Activated gamma-delta T cell treated with anti-CD3 and anti-CD28 coated beads, Interleukin-2, amount 50 U/mL, for 16 hours (primary cell): ENCODE measurements around the gene FBLN2.

Experiments
- DNase-seq: peaks from one replicate; pipeline ENCODE4 v3.0.0-alpha.2; 2020; ENCODE audit warnings: low read depth

The FBLN2 gene

DNA sequence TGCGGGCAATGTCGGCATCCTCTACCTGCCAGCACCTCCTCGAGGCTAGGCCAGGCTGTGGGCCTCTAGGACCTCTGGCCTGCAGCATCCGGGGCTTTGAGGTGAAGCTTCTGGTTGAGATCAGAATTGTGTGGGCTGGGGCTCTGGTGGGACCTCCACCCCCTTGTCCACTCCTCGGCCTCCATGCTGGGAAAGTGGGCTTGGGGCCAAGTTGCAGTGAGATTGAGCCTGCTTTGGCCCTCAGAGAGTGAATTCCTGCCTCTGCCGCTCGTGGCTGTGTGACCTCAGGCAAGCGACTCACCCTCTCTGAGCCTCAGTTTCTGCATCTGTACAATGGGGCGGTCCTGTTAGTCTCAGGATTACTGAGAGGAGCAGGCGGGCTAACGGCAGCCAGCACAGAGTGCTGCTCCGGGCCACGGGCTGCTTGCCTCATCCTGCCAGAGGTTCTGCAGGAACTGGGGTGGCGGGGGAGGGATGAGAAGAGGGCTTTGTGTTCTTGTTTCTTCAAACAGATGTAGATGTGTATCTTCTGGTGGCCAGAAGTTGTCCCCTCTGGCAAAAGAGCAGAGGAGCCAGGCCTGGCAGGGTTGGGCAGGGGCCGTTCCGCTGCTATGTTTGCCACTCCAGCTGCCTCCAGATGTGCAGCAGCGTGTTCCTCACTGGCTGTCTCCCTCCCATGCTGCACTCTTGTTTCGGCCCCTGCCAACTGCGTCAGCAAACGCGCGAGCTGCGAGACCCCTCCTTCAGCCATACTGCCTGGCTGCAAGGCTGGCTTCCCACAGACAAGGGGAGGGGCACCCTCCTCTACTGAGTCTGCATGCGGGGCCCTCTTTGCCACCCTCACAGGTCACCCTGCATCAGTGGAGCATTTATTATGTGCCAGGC lies 33.7 kb downstream of the FBLN2 start:
- DNase-seq, result no peak

DNA sequence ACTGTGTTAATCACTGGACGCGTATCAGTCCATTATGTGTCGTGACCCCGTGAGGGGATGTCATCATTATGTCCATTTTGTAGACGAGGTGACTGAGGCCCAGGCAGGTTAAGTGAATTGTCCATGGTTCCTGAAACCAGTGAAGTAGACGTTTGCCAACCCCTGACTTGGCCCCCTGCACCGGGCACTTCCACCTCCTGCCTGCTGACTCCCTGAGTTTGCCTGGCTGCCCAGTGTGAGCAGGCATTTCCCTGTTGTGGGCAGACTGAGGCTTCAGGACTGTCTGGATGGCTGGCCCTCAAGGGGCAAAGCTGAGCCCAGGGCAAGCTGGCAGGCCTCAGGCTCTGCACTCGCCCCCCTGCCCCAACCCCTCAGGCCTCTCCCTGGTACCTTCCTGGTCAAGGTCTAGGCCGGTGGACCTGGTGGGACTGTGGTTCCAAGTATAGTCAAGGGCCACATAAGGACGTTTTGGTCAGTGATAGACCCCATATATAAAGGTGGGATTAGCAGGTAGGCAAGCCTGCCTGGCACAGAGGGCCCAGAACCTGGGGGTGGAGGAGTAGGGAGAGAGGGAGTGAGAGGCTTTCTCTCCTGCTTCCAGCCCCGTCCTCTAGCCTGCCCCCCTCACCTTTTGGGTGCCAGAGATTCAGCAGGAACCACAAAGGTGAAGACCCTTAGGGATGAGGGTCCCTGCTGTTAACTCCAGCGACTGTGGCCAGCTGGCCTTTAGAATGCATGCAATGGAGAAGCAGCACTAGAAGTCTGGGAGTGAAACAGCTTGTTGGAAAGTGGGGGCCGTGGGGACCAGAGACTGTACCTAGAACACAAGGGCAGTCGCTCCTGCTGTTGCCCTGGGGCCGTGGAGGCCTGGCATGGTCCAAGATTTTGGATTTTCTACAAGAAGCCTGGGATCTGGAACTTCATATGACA lies 34.6 kb downstream of the FBLN2 start:
- no peak for DNase-seq

DNA sequence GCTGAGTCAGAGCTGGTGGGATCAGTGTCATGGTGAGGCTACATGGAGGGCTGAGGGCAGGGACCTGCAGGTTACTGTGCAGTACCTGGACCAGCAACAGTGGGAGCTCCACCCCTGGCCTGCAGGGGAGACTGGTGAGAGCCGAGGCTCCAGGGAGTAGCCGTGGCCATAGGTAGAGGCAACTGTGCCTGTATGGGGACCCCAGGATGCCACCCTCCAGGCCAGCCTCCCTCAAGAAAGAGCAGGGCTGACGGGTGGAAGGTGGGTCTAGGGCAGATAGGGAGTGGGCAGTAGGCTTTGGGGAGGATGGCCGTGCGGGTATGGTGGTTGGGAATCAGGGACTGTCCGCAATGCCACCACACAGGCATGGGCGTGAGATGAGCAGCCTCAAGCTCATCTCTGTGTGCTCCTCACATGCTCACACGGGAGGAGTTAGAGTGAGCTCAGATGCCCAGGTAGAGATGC lies 35.5 kb downstream of the FBLN2 start:
- no peak for DNase-seq

DNA sequence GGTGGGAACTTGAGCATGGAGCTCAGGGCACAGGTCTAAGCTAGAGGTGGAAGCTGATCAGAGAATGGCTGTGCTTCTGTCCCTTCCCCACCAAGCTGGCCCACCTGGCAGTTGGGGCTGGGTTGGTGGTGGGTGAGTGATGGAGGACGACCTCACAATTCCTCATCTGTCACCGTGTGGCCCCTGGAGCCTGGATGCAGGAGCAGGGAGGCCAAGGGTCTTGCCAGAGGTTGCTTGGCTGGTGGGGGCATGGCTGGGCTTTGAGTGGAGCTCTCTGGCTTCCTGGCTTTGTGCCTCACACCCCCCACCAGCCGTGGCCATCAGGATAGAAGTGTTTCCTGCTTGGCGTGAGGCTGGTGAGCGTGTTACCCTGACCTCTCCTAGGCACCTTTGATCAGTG lies 36.0 kb downstream of the FBLN2 start:
- DNase-seq, result no peak

DNA sequence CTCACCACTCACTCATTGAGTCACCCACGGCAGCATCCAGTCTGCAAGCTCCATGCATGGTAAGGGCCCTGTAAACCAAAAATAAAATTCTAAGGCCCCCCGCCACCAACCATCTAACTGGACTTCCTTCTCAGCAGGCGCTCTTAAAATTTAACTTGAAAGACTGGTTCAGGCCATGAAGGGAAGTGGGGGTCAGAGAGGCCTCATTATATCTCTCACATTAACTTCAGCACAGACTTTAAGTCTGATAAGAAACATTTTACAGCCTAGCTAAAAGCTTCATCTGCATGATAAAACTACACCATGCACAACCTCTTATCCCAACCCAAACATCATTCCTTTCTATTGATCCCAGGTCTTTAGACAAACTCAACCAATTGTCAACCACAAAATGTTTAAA lies 38.5 kb downstream of the FBLN2 start:
- no peak for DNase-seq

DNA sequence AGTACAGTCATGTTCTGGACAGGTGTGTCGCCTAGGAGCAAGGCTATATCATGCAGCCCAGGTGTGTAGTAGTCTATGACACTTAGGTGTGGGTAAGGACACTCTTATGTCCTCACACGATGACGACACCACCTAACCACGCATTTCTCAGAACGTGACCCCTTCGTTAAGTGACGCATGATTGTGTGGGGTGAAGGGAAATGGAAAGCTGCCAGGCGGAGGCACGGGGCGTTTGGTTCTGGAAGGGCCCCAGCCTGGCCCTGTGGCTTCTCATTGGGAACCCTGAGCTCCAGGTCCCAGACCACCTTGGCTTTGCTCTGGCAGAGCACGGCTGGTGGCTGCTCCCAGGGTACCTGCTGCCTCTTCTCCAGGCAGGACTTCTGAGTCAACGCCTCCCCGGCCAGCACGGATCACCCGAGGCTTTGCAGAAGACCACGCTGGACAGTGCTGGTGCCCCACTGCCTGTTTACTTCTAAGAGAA lies 39.3 kb downstream of the FBLN2 start:
- no peak for DNase-seq

DNA sequence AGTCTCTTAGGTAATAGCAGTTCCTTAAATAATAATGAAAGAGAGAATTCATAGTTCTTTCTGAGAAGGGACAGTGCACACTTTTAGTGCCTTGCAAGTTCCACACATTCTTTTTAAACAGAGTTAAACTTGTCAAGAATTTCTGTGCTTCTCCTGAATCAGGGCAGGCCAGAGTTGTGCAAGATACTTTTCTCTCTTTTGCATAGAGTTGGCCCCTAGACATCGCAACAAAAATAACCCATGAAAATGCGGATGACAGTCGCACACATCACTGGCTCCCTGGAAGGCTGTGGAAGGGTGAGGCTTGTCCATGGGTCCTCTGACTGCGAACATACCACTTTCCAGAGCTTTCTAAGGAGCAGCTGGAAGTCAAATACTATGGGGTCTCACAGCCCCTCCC lies 40.1 kb downstream of the FBLN2 start:
- no peak for DNase-seq

DNA sequence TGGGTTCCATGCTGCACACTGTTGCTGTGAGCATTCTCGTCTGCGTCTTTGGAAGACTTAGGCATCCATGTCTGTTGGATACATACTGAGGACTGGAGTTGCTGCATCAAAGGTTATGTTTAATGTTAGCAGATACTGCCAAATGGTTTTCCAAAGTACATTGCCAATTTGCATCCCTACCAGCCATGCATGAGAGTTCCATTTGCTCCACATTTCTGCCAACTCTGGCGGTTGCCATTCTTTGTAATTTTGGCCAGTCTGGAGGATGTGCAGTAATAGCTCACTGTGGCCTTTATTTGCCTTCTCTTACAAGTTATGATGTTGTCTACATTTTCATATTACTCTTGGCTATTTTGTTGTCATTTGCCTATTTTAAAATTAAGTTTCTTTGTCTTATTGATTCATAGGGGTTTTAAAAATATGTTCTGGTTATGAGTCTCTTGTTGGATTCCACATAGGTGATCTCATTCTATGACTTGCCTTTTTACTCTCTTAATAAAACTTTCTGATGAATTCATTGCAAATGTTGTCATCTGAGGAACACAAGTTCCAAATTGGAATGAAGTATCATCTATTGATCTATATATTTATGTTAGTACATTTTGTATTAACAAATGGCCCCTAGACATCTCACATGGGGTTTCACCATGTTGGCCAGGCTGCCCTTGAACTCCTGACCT lies 42.1 kb downstream of the FBLN2 start:
- no peak for DNase-seq

DNA sequence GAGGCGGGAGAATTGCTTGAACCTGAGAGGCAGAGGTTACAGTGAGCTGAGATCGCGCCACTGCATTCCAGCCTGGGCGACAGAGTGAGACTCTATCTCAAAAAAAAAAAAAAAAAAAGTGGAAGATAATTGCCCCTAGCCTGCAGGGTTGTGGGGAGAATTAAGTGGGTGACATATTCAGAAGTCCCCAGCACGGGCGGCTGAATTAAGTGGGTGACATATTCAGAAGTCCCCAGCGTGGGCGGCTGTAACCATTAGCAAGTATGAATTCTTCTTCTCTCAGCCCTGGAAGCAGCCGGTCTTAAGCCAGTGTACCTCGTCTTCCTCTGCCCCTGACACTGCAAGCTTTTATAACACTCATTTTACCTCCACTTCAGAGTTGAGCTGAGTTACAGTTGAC lies 44.7 kb downstream of the FBLN2 start:
- no peak for DNase-seq

DNA sequence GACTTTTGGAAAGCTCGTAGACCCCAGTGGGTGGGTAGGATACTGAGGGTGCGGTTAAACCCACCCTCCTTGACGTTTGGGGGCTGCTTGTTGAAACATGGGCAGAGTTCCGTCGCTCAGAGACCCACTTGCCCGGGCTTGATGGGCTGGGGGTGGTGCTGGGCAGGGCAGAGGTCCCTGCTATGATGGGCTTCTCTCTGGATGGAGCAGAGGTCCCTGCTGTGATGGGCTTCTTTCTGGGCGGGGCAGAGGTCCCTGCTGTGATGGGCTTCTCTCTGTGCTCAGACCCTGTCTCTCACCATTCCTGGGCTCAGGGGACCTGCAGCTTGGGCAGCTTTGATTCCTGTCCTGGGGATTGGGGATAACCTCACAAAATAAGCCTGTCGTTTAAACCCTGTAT lies 45.2 kb downstream of the FBLN2 start:
- no peak for DNase-seq

DNA sequence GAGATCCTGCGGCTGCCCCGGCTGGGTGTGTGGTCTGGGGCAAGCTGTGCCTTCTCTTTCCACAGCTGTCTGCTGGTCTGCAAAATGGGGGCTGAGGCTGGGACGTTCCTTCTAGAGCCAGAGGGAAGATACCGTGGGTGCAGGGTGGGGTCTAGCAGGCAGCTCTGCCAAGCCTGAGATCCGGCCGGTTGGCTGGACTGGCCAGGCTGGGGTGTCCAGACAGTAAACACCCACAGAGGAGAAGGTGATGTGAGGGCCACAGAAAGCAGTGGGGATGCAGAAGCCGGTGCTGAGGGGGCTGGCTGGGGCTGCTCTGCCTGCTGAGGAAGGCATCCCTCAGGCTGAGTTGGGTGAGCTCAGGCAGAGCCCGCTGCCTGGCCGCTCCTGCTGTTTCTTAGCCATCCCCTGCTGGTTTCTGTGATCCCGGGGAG lies 46.1 kb downstream of the FBLN2 start:
- DNase-seq, result no peak

DNA sequence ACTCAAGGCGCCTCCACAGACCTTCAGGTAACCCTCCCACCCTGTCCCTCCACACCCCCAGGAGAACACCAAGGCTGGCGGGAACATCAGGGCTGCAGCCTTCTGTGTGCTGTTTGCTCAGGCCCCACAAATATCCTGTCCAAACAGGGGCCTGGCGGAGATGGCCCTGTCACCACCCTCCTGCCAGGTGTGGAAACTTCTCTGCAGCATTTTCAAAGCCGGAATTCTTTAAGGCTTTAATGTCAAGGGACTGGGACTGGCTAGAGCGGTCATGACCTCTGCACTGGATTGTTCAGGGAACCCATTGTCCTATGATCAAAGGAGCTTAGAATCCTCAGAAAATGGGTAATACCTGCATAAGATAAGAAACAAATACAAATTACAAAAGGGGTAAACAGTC lies 46.6 kb downstream of the FBLN2 start:
- DNase-seq, result no peak

DNA sequence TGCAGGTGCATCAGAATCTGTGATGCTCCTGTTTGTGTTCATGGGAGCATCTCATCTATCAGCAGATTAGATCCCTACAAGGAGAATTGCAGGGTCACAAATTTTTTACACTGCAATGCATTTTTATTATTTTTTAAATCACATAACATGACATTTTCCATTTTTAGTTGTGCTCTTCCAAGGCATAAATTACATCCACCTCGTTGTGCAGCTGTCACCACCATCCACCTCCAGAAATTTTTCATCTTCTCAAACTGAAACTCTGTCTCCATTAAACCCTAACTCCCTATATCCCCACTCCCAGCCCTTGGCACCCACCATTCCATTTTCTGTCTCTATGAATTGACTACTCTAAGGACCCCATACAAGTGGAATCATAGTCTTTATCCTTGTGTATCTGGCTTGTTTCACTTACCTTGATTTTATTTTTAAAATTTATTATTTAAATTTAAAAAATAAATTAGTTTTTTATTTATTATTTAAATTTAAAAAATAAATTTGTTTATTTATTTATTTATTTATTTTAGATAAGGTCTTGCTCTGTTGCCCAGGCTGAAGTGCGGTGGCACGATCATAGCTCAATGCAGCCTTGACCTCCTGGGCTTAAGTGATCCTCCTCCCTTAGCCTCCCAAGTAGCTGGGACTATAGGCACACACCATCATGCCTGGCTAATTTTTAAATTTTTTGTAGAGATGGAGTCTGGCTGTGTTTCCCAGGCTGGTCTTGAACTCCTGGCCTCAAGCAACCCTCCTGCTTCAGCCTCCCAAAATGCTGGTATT lies 47.7 kb downstream of the FBLN2 start:
- DNase-seq, result no peak

DNA sequence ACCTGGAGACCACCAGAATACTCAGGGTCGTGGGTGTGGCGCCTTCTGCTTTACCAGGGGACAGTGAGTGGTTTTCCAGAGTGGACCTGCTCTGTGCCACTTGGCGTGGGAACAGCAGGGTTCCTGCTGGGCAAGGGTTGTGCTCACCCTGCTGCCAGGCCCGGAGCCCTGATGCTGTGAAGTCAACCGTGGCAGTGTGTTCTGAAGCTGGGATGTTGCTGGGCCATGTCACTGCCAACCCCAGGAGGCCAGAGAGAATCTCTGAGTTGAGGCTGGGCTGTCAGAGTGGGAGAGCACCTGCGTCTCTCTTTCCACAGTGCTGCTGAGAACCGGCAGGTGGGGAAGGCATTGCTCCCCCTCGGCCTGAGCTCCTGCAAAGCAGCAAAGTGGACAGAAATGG lies 48.7 kb downstream of the FBLN2 start:
- no peak for DNase-seq

DNA sequence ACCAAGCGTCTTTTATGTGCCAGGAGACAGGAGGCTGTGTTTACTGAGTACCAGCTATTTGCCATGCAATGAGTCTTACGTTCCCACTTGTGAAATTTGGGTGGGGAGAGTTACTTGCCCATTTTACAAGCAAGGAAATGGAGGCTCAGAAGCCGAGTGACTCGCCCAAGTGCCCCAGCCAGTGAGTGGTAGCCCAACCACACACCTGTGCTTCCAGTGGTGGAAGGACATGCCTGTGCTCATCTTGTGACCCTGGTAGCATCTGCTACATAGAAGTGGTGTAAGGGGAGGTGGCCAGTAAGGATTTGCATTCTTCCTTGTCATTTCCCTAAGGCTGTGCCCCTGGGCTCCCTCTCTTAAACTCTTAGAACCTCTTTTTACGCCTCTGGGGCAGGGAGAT lies 49.3 kb downstream of the FBLN2 start:
- no peak for DNase-seq

DNA sequence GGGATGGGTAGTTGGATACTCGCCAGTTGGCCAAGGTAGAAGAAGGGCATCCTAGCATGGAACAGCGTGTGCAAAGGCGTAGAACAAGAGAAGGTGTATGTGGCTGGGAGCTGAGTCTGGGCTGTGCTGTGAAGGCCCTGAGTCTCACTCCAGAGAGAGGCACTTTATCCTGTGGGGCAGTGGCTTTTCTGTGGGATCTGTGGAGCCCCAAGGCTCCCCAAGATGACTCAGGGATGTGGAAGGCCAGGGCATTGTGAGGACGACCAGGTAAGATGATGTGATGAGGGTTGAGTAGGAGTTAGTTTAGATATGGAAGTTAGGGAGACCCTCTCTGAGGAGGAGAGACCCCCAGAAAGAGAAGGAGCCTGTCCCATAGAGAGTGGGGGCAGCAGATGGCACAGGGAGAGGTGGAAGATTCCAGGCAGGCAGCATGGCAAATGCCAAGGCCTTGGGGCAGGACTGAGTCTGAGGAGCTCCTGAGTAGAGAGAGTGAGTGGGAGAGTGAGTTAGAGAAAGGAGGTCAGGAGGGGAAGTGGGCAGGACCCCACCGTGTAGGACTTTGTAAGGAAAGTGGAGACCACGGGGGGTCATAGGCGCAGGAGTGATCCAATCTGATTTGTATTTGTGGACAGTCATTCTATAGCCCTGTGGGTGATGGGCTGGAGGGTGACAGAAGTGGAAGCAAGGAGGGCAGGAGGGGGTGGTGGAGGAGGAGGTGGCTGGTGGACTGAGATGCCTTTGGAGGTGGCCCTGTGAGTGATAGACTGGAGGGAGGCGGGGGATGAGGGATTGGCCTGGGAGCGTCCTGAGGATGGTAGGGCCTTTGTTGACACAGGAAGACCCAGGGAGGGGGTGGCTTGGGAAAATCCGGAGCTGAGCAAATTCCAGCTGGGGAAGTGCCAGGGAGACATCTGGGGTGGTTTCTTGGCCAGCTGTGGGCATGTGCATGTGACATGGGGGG lies 50.3 kb downstream of the FBLN2 start:
- no peak for DNase-seq

DNA sequence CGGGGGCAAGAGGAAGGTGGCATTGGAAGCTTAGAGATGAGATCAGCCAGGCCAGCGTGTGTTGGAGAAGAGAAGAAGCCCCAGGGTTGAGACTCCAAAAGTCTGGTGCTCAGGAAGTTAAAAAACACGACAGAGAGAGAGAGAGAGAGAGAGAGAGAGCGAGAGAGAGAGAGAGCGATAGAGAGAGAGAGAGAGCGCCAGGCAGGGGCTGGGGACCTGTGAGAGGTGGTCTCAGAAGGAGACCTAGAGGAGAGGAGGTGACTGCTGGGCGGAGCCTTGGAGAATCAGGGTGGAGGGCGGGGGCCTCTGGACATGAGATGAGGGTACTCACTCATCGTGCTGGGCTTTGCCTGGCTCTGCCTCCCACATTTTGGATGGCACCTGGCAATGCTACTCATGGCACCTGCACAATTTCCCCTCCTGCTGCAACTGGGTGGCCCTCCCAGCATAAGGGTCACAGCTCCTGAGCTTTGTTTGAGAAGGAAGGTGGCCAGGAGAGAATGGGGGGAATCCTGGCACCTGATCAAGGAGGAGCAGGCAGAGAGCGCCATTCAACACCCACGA lies 51.0 kb downstream of the FBLN2 start:
- DNase-seq, result no peak

DNA sequence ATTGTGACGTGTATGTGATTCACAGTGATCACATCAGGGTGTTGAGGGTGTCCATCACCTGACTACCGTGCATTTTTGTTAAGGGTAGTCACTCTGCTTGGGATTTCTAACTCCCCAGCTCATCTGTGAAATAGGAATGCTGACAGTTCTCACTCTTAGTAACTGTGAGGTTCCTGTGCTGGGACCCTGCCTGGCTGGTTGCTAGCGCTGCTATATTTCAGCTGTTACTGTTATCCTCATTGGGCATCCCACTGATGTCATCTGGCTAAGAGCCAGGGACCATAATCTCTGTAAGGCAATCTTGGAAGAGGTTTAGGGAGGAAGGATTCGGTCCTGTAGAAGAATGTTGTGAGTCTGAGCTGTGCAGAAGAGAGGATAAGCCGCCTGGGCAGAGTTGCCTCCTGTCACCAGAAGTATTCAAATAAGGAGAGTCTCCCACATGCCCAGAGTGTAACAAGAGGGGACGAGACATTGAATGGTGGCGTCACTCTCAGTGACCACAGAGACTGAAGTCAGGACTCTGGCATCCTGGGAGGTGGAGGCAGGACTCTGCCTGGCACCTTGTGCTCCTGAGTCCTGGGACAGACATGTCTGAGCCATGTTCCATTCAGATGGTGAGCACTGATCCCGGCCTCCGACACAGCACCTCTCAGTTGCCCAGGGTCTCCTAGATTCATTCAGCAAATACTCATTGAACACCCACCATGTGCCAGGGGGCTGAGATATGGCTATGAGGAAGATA lies 52.2 kb downstream of the FBLN2 start:
- no peak for DNase-seq

DNA sequence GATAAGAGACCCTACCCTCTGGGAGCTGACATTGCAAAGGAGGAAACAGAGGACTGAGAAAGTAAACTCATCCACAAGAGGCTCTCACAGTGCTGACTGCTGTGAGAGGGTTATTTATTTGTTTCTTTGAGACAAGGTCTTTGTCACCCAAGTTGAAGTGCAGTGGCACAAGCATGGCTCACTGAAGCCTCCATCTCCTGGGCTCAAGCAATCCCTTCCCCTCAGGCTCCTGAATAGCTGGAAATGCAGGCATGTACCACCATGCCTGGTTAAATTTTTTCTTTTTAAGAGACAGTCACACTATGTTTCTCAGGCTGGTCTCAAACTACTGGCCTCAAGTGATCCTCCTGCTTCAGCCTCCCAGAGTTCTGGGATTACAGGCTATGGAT lies 52.8 kb downstream of the FBLN2 start:
- DNase-seq, result no peak
